ENCODE results near the gene AFP.

DNA sequence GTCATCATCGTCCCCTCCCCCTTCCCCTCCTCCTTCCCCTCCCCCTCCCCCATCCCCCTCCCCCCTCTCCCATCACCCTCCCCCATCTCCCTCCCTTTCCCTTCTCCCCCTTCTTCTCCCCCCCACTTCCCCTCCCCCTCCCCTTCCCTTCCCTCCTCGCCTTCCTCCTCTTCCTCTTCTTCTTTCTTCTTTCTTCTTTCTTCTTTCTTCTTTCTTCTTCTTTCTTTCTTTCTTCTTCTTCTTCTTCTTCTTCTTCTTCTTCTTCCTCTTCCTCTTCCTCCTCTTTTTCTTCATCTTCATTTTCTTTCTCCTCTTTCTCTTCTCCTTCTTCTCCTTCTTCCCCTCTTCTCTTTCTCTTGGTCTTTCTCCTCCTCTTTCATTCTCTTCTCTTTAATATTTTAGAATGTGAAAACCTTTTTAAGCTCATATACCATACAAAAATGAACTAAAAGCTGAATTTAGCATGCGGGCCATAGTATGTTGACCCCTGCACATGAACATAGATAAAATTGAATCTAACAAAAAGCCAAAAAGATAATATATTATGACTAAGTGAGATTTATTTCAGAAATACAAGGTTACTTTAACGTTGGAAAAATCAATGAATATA lies 25.0 kb downstream of the AFP start:
- TF ChIP-seq CTCF (IDR thresholded peaks at IDR 0.05) (no peak), POLR2A (IDR thresholded peaks at IDR 0.05) (no peak)
